Esophagus squamous epithelium (tissue), 5 donors: ENCODE results near the gene UBQLN4. TPM values are rescaled to one million over a fixed set of nuclear protein-coding genes. Genes with fewer than 3 reads are reported as not detected.

Experiments
- DNase-seq: peaks from one replicate; lab custom pipeline; 2025; lab: John Stamatoyannopoulos, UW
- H3K27ac ChIP-seq, 4 donors: fragments of 200-600 bp; sonication (generic); one replicate each; pipeline ENCODE4 v1.5.1; 2016 to 2019; ENCODE audit warnings: mild to moderate bottlenecking in 1 of 4
- H3K27me3 ChIP-seq, 4 donors: fragments of 200-600 bp; sonication (generic); 1 replicate in 3 of 4; 2 replicates in 1 of 4; pipeline versions ENCODE4 v1.5.1 to v1.6.0; 2017 to 2021; ENCODE audit warnings: antibody characterized with exemption in 1 of 4
- H3K36me3 ChIP-seq, 3 donors: fragments of 200-600 bp; sonication (generic); one replicate each; pipeline ENCODE4 v1.5.1; 2016 to 2019
- H3K4me1 ChIP-seq, 3 donors: fragments of 200-600 bp; sonication (generic); one replicate each; pipeline ENCODE4 v1.5.1; 2017 to 2019
- H3K4me3 ChIP-seq, 4 donors: fragments of 200-600 bp; sonication (generic); 1 replicate in 3 of 4; 2 replicates in 1 of 4; pipeline ENCODE4 v1.5.1; 2016 to 2019; ENCODE audit warnings: mild to moderate bottlenecking in 2 of 4, moderate library complexity in 1 of 4
- H3K9me3 ChIP-seq, 3 donors: fragments of 200-600 bp; sonication (generic); one replicate each; pipeline ENCODE4 v1.5.1; 2016 to 2019
- POLR2A ChIP-seq, 4 donors: fragments of 450-650 bp; IDR thresholded peaks; one replicate each; pipeline ENCODE4 v1.6.1; 2017; ENCODE audit warnings: antibody characterized with exemption in 4 of 4, mild to moderate bottlenecking in 4 of 4, moderate library complexity in 3 of 4
- WGBS, 2 donors: methylation state at CpG; one replicate each; pipeline ENCODE4 v1.1.5; 2018; 5-methylcytosine and 5-hydroxymethylcytosine counted together
- intact Hi-C: fragments of 100-400 bp; cut with DNase I; formaldehyde crosslinking; loops from one replicate; pipeline ENCODE4 v1.15.0; 2022
- total RNA-seq, 4 donors: library from RNA; depleted of rRNA; stranded (reverse); fragments of >200 nt; gene quantifications; one replicate each; pipeline ENCODE4 v1.1.0, GENCODE V29; 2016
- TF ChIP-seq, protein P1 (sequence below), 6 experiments: fragments of 450-650 bp in 4 of 6; fragments of 200-600 bp in 2 of 6; sonication (generic) in 2 of 6; IDR thresholded peaks; one replicate each; pipeline ENCODE4 v1.5.1; 2016 to 2019; ENCODE audit warnings: antibody characterized with exemption in 6 of 6, mild to moderate bottlenecking in 4 of 6, moderate library complexity in 4 of 6
- donor health status: DM: yes; HTN: yes; CAD: no.

UBQLN4 gene
- total RNA-seq, 4 donors from 2014 or later, result 19.7 to 32.7 (median 25.5) TPM

DNA sequence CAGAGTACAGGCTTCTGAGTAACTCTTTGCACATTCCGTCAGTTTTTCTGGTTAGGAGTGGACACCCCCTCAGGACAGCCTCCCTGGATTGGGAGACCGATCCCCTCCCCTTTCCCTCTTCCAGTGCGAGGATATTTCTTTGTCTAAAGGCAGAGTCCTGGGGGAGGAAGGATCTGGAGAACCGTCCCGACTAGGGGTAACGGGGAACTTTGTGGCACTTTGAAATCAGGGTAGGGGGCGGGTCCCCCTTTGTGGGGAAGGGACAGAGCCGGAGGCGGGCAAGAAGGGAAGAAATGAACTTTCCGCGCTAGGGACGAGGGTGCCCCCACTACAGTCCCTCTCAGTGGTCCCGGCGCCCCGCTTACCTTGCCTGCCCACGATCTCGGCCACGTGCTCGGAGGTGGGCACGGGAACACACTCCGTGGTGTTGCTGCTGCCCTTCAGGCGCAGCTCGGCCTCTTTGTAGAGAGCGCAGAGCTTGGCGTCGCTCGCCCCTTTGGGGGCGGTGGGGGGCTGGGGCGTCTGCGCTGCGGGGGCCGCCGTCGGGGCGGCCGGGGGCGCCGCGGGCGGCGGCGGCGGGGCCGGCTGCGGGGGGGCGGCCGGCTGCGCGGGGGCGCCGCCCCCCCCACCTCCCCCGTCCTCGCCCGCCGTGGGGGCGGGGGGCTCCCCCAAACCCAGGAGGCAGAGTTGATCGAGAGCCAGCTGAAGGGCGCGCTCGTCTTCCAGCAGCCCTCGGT lies 27.8 kb upstream of the UBQLN4 start:
- H3K9me3 ChIP-seq, result no peaks in the 10 kb centered on the region
- 0% methylated on average over 1 to 4 of the region's 61 CpGs for WGBS, 2 donors
- peaks cover 0 to 9% (median 0%) of the 10 kb centered on the region in 3 donors for H3K36me3 ChIP-seq
- H3K27me3 ChIP-seq, result peaks cover 0 to 13% (median 0%) of the 10 kb centered on the region in 4 donors
- TF ChIP-seq, protein P1, sequence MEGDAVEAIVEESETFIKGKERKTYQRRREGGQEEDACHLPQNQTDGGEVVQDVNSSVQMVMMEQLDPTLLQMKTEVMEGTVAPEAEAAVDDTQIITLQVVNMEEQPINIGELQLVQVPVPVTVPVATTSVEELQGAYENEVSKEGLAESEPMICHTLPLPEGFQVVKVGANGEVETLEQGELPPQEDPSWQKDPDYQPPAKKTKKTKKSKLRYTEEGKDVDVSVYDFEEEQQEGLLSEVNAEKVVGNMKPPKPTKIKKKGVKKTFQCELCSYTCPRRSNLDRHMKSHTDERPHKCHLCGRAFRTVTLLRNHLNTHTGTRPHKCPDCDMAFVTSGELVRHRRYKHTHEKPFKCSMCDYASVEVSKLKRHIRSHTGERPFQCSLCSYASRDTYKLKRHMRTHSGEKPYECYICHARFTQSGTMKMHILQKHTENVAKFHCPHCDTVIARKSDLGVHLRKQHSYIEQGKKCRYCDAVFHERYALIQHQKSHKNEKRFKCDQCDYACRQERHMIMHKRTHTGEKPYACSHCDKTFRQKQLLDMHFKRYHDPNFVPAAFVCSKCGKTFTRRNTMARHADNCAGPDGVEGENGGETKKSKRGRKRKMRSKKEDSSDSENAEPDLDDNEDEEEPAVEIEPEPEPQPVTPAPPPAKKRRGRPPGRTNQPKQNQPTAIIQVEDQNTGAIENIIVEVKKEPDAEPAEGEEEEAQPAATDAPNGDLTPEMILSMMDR (IDR thresholded peaks at IDR 0.05), result no peak
- TF ChIP-seq POLR2A (IDR thresholded peaks at IDR 0.05), result no peak
- peak overlapping the region; percentile 49 to 96 (median 82) for H3K4me3 ChIP-seq
- peak overlapping the region in 1 of 4 donors; percentile 71 for H3K27ac ChIP-seq
- H3K4me1 ChIP-seq, result peaks cover 7 to 35% (median 10%) of the 10 kb centered on the region in 3 donors
- DNase-seq, result no peak
- intact Hi-C loops, result no loop called here

DNA sequence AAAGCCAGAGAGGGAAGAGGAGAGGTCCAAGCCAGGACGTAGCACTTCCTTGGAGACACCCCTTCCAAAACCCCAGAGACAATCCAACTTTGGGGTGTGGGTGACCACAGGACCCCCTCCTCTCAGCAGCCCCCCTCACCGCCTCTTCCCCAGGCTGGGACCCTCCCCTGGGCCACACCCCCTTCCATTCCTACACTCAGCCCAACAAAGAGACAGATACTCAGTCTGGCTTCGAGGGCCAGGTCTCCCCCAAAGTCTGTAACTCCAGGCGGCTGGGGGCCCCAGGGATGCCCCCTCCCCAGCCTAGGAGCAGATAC lies 27.2 kb upstream of the UBQLN4 start:
- Histone ChIP-seq H3K4me3 (peak overlapping the region in 2 of 4 donors; percentile 75 to 96), H3K9me3 (no peaks in the 10 kb centered on the region), H3K27ac (no peak overlapping the region), H3K4me1 (peaks cover 7 to 36% (median 10%) of the 10 kb centered on the region in 3 donors), H3K27me3 (peaks cover 0 to 13% (median 0%) of the 10 kb centered on the region in 4 donors), H3K36me3 (peaks cover 0 to 9% (median 0%) of the 10 kb centered on the region in 3 donors)
- WGBS, 2 donors, result 67% methylated on average over 2 of the region's 4 CpGs; no CpG with 5 or more reads in 1 of the 2 donors
- DNase-seq, result no peak
- intact Hi-C loops, result no loop called here
- TF ChIP-seq, protein P1 (IDR thresholded peaks at IDR 0.05), result no peak
- TF ChIP-seq POLR2A (IDR thresholded peaks at IDR 0.05), result no peak

DNA sequence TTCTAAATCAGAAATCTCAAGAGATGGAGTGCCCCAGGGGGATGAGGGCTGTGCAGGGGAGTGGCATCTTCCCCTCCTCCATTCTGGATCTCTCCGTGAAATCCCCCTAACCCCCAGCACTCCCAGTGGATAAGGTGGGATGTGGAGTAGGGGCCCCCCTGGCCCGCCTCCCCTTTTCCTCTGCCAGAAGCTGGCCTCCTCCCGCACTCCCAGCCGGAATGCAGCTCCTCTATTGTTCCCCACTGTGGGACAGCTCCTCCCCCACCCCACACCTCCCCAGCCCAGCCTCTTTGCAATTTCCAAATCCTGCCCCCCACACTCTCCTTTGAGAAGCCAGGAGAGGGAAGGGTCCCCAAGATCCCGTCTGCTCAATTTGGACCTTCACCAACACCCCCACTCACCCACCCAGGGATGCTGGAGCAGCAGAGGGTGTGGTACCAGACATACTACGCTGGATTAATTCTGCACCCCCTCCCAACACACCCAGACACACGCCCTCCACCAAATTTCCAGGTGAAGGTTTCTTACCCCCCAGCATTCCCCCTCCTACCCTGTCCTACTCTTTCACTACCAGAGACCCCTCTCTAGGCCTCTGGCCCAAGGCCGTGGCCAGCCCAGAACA lies 26.8 kb upstream of the UBQLN4 start:
- no peak overlapping the region for H3K27ac ChIP-seq
- no peak for TF ChIP-seq POLR2A (IDR thresholded peaks at IDR 0.05)
- TF ChIP-seq, protein P1 (IDR thresholded peaks at IDR 0.05), result no peak
- H3K9me3 ChIP-seq, result no peaks in the 10 kb centered on the region
- peak overlapping the region in 1 of 4 donors; percentile 96 for H3K4me3 ChIP-seq
- H3K36me3 ChIP-seq, result peaks cover 0 to 9% (median 0%) of the 10 kb centered on the region in 3 donors
- peaks cover 7 to 41% (median 10%) of the 10 kb centered on the region in 3 donors for H3K4me1 ChIP-seq
- intact Hi-C loops, result no loop called here
- WGBS, 2 donors, result 60 to 76% methylated on average over 7 of the region's 8 CpGs
- H3K27me3 ChIP-seq, result peaks cover 0 to 13% (median 0%) of the 10 kb centered on the region in 4 donors
- DNase-seq, result no peak

DNA sequence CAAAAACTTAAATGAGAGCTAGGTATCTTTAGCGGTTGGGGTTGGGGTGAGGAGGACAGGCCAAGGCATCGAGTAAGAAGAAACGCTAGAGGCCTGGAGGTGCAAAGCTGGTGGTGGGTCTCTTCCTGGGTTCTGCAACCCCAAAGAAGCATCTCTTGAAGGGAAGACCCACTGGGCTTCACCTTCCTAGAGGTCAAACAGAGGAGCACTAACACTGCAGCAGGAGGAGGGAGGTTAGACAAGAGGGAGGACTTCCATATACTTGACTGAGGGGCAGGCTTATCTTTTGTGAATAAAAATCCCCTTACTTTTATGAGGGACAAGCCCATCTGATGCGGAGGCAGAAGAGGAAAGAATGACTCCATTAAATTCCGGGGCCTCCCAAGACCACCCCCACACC lies 26.2 kb upstream of the UBQLN4 start:
- no peaks in the 10 kb centered on the region for H3K9me3 ChIP-seq
- no peak overlapping the region for H3K27ac ChIP-seq
- peaks cover 0 to 9% (median 0%) of the 10 kb centered on the region in 3 donors for H3K36me3 ChIP-seq
- H3K4me3 ChIP-seq, result no peak overlapping the region
- H3K4me1 ChIP-seq, result peaks cover 10 to 47% (median 11%) of the 10 kb centered on the region in 3 donors
- DNase-seq, result no peak
- H3K27me3 ChIP-seq, result peaks cover 0 to 13% (median 0%) of the 10 kb centered on the region in 4 donors
- intact Hi-C loops, result no loop called here
- 87 to 95% methylated on average over 5 of the region's 5 CpGs for WGBS, 2 donors
- TF ChIP-seq, protein P1 (IDR thresholded peaks at IDR 0.05), result no peak
- no peak for TF ChIP-seq POLR2A (IDR thresholded peaks at IDR 0.05)

DNA sequence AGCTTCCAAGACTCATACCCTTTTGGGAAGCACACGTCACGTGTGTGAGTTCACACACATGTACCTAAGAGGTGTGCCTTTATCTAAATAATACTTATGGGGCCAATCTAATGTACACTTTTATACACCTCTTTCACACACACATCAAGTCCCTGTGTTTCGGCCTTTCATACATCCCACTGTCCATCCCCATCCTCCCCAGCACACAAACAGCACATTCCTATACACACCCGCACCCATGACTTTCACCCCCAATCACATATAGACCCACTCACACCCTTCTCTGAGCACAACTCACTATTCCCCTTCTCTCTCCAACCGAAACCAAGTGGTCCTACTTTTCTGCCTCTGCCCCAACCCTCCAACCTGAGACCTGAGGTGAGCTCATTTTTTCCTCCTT lies 25.1 kb upstream of the UBQLN4 start:
- Histone ChIP-seq H3K36me3 (peaks cover 0 to 15% (median 0%) of the 10 kb centered on the region in 3 donors), H3K4me1 (peaks cover 10 to 48% (median 11%) of the 10 kb centered on the region in 3 donors), H3K27me3 (peaks cover 0 to 13% (median 0%) of the 10 kb centered on the region in 4 donors), H3K27ac (no peak overlapping the region), H3K4me3 (no peak overlapping the region), H3K9me3 (no peaks in the 10 kb centered on the region)
- 82 to 91% methylated on average over 5 of the region's 5 CpGs for whole genome bisulfite sequencing, 2 donors
- TF ChIP-seq, protein P1 (IDR thresholded peaks at IDR 0.05), result no peak
- TF ChIP-seq POLR2A (IDR thresholded peaks at IDR 0.05), result no peak
- intact Hi-C loops, result no loop called here
- DNase-seq, result no peak
